OCI-LY7 (cell line): ENCODE results near the gene TMEM150C. TPM values are rescaled to one million over a fixed set of nuclear protein-coding genes. Genes with fewer than 3 reads are reported as not detected.

Experiments
- BruUV-seq: library from RNA; stranded (reverse); fragments of 400-500 nt; replicated peaks from 2 replicates; lab custom pipeline; 2021; lab: Mats Ljungman, UMichigan
- CTCF ChIA-PET: fragments of 300-600 bp; sonication (Branson Sonifier 250); formaldehyde crosslinking; loops from one replicate; lab custom pipeline; 2022; ENCODE audit warnings: antibody characterized with exemption; ENCODE audit not compliant: unreplicated experiment; lab: Charles Lee
- POLR2A ChIA-PET: fragments of 300-600 bp; sonication (Branson Sonifier 250); formaldehyde crosslinking; loops from one replicate; lab custom pipeline; 2022; ENCODE audit warnings: antibody characterized with exemption; lab: Charles Lee
- DNase-seq: peaks from one replicate; pipeline ENCODE4 v3.0.0-alpha.2; 2015; ENCODE audit warnings: low spot score
- H2AFZ ChIP-seq: fragments of 200-600 bp; sonication (generic), shearing (Covaris generic); 2 replicates; pipeline ENCODE4 v1.6.1; 2014; ENCODE audit warnings: mild to moderate bottlenecking, antibody characterized with exemption, low read length, moderate library complexity
- H3K27ac ChIP-seq: fragments of 200-600 bp; sonication (generic); 2 replicates; pipeline ENCODE4 v1.5.1; 2014; ENCODE audit warnings: mixed run types, low read depth, mild to moderate bottlenecking, moderate library complexity, low read length, inconsistent platforms; ENCODE audit not compliant: poor library complexity, severe bottlenecking
- H3K36me3 ChIP-seq: fragments of 200-600 bp; sonication (generic); 2 replicates; pipeline ENCODE4 v1.6.1; 2014; ENCODE audit warnings: mild to moderate bottlenecking, antibody characterized with exemption, low read length, moderate library complexity, mixed read lengths; ENCODE audit not compliant: insufficient read depth
- H3K4me1 ChIP-seq: fragments of 200-600 bp; sonication (generic); 2 replicates; pipeline ENCODE4 v1.5.1; 2014; ENCODE audit warnings: mild to moderate bottlenecking, low read length; ENCODE audit not compliant: insufficient read depth, poor library complexity, severe bottlenecking
- H3K4me2 ChIP-seq: fragments of 200-600 bp; sonication (generic); 2 replicates; pipeline ENCODE4 v1.6.1; 2014; ENCODE audit warnings: mild to moderate bottlenecking, low read length
- H3K4me3 ChIP-seq: fragments of 200-600 bp; sonication (generic); 2 replicates; pipeline ENCODE4 v1.5.1; 2014; ENCODE audit warnings: mild to moderate bottlenecking, low read depth, low read length; ENCODE audit not compliant: poor library complexity, severe bottlenecking
- H3K79me2 ChIP-seq: fragments of 200-600 bp; sonication (generic); 2 replicates; pipeline ENCODE4 v1.6.1; 2016; ENCODE audit warnings: low read depth, mild to moderate bottlenecking, low read length, moderate library complexity, mixed read lengths; ENCODE audit not compliant: insufficient read depth
- H3K9me2 ChIP-seq: fragments of 200-600 bp; sonication (generic); 2 replicates; pipeline ENCODE4 v1.6.1; 2016; ENCODE audit warnings: mild to moderate bottlenecking, low read length, mixed read lengths; ENCODE audit not compliant: insufficient read depth
- H3K9me3 ChIP-seq: fragments of 200-600 bp; sonication (generic); 2 replicates; pipeline ENCODE4 v1.6.1; 2014; ENCODE audit warnings: mild to moderate bottlenecking, mixed run types, low read length, mixed read lengths
- H4K20me1 ChIP-seq: fragments of 200-600 bp; sonication (generic); 2 replicates; pipeline ENCODE4 v1.6.1; 2014; ENCODE audit warnings: mild to moderate bottlenecking, antibody characterized with exemption, low read length, moderate library complexity, mixed read lengths; ENCODE audit not compliant: insufficient read depth
- EZH2phosphoT487 ChIP-seq: fragments of 200-600 bp; sonication (generic); IDR thresholded peaks from 2 replicates; pipeline ENCODE4 v1.6.1; 2018; ENCODE audit warnings: low read depth, borderline replicate concordance, mild to moderate bottlenecking, mixed run types, antibody characterized with exemption, low read length, moderate library complexity, mixed read lengths
- intact Hi-C: fragments of 100-400 bp; cut with micrococcal nuclease; formaldehyde crosslinking; loops from one replicate; pipeline ENCODE4 v1.10.0; 2022; ENCODE audit not compliant: unreplicated experiment
- total RNA-seq, 2 experiments: library from RNA; depleted of rRNA in 1 of 2; stranded (reverse); fragments of >200 nt in 1 of 2; shearing (Covaris generic) in 1 of 2; gene quantifications; 2 replicates each; pipeline ENCODE4 v1.2.3, GENCODE V29; 2014 to 2022
- TF ChIP-seq, protein P1 (sequence below): fragments of 200-600 bp; sonication (generic); conservative IDR thresholded peaks from 2 replicates; pipeline ENCODE4 v1.5.1; 2014; ENCODE audit warnings: mild to moderate bottlenecking, antibody characterized with exemption, low read length, moderate library complexity, mixed read lengths

Gene TMEM150C
- total RNA-seq, 2 experiments from 2014 or later = not detected

DNA sequence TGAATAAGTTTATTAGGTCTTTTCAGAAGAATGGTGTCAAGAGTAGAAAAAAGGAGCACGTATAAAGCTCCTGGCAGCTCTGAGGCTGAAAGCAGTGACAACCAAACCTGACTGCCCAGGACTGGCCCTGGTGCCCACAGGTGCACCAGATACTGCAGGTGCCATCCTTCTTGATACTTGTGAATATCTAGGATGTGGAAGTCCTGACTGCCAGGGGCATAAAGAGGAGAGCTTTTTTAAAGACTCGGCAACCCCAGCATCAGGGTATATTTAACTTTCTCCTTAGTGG lies 60.7 kb downstream of the TMEM150C start:
- CTCF ChIA-PET = no interaction called here

GRCh38 chr4:82500435-82501153 lies 61.2 kb downstream of the TMEM150C start:
- H3K36me3 ChIP-seq = no peaks in the 10 kb centered on the region
- no peaks in the 10 kb centered on the region for H3K4me1 ChIP-seq
- no peaks in the 10 kb centered on the region for H4K20me1 ChIP-seq
- ChIA-PET POLR2A (no interaction called here), CTCF (no interaction called here)
- no peaks in the 10 kb centered on the region for H3K79me2 ChIP-seq
- H3K9me2 ChIP-seq = no peaks in the 10 kb centered on the region
- H3K4me2 ChIP-seq = no peak overlapping the region
- DNase-seq = no peak
- TF ChIP-seq EZH2phosphoT487 = no peak
- TF ChIP-seq, protein P1, sequence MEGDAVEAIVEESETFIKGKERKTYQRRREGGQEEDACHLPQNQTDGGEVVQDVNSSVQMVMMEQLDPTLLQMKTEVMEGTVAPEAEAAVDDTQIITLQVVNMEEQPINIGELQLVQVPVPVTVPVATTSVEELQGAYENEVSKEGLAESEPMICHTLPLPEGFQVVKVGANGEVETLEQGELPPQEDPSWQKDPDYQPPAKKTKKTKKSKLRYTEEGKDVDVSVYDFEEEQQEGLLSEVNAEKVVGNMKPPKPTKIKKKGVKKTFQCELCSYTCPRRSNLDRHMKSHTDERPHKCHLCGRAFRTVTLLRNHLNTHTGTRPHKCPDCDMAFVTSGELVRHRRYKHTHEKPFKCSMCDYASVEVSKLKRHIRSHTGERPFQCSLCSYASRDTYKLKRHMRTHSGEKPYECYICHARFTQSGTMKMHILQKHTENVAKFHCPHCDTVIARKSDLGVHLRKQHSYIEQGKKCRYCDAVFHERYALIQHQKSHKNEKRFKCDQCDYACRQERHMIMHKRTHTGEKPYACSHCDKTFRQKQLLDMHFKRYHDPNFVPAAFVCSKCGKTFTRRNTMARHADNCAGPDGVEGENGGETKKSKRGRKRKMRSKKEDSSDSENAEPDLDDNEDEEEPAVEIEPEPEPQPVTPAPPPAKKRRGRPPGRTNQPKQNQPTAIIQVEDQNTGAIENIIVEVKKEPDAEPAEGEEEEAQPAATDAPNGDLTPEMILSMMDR = no peak
- H2AFZ ChIP-seq = no peak overlapping the region
- H3K9me3 ChIP-seq = no peaks in the 10 kb centered on the region
- BruUV-seq = no TSS peak
- intact Hi-C loops = no loop called here
- no peak overlapping the region for H3K27ac ChIP-seq
- H3K4me3 ChIP-seq = no peak overlapping the region

More for the DNA sequence above, 60.7 kb downstream of the TMEM150C start:
- no peak overlapping the region for H2AFZ ChIP-seq
- no TSS peak for BruUV-seq
- no peak overlapping the region for H3K4me3 ChIP-seq
- H4K20me1 ChIP-seq = no peaks in the 10 kb centered on the region
- no peak for DNase-seq
- H3K4me2 ChIP-seq = no peak overlapping the region
- intact Hi-C loops = no loop called here
- no peak overlapping the region for H3K27ac ChIP-seq
- POLR2A ChIA-PET = no interaction called here
- no peaks in the 10 kb centered on the region for H3K9me2 ChIP-seq
- no peak for TF ChIP-seq EZH2phosphoT487
- TF ChIP-seq, protein P1 = no peak
- no peaks in the 10 kb centered on the region for H3K4me1 ChIP-seq
- no peaks in the 10 kb centered on the region for H3K79me2 ChIP-seq
- H3K36me3 ChIP-seq = no peaks in the 10 kb centered on the region
- no peaks in the 10 kb centered on the region for H3K9me3 ChIP-seq

DNA sequence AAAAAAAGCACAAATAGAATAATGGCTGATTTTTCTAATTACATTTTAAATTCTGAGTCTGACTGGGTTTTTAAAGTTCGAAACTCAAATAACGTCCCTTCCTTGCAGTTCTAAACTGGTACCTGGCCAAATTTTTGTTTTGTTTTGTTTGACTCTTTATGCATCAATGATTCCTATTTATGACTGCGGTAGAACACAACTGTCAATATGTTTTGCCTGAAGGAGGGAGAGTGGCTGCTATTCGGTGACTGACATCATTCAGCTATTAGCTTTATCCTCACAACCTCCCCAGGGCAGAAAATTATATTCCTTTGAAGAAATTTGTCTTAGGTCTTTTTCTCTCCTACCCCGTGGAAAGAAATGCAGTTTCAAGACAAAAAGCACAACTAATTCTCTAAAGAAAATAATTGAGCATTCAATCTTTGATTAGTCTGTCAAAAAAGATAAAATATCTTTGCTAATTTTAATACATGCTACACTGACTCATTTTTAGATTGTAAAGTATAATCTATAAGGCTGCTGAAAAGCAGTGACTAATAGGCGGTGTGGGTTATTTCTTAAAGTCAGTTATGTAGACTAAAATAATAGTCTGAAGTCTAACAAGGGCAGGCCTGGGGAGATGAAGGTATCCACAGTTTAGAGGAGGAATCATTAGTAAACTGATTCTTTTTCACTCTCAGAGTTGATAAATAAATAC lies 61.9 kb downstream of the TMEM150C start:
- BruUV-seq = no TSS peak
- Histone ChIP-seq H3K9me2 (no peaks in the 10 kb centered on the region), H3K36me3 (no peaks in the 10 kb centered on the region), H3K9me3 (no peaks in the 10 kb centered on the region), H3K27ac (no peak overlapping the region), H3K4me1 (no peaks in the 10 kb centered on the region), H4K20me1 (no peaks in the 10 kb centered on the region), H2AFZ (no peak overlapping the region), H3K4me3 (no peak overlapping the region), H3K79me2 (no peaks in the 10 kb centered on the region), H3K4me2 (no peak overlapping the region)
- TF ChIP-seq, protein P1 = no peak
- no peak for TF ChIP-seq EZH2phosphoT487
- intact Hi-C loops = no loop called here
- DNase-seq = no peak
- ChIA-PET CTCF (no interaction called here), POLR2A (no interaction called here)
